Measurements from ENCODE around the gene GCSAM. TPM values are rescaled to one million over a fixed set of nuclear protein-coding genes. Genes with fewer than 3 reads are reported as not detected.

GCSAM gene
- total and polyA plus RNA-seq, 2 donors (not counting 3 experiments of a cell fraction or from before 2014, with no cell fraction given): not detected

- no peak overlapping the region for H3K9ac ChIP-seq (replicated peaks; ENCODE audit: extremely low read depth, insufficient read depth, low read length)
- H3K27me3 ChIP-seq (ENCODE audit: control insufficient read depth in 2 of 2, insufficient read depth in 2 of 2, low read length in 2 of 2): no peaks in the 10 kb centered on the region
- no peaks in the 10 kb centered on the region for H3K79me2 ChIP-seq (ENCODE audit: control insufficient read depth, insufficient read depth, low read length)
- no TSS peak for BruUV-seq (replicated peaks)
- no peaks in the 10 kb centered on the region for H3K36me3 ChIP-seq (ENCODE audit: control insufficient read depth in 2 of 2, extremely low read depth in 1 of 2, insufficient read depth in 2 of 2, low read length in 2 of 2)
- no peaks in the 10 kb centered on the region for H4K20me1 ChIP-seq (replicated peaks; ENCODE audit: control insufficient read depth, extremely low read depth, insufficient read depth, low read length)
- DNase-seq (ENCODE audit: low read depth, low spot score) (no peak), FAIRE-seq (peak; percentile 40)
- H3K9me1 ChIP-seq (replicated peaks; ENCODE audit: control insufficient read depth, extremely low read depth, insufficient read depth, low read length): no peaks in the 10 kb centered on the region
- H3K4me1 ChIP-seq (ENCODE audit: control insufficient read depth, extremely low read depth, insufficient read depth, low read length): no peaks in the 10 kb centered on the region
- H3K4me3 ChIP-seq (replicated peaks in 1 of 3; ENCODE audit: insufficient read depth in 1 of 3, low read depth in 1 of 3, low read length in 3 of 3): no peak overlapping the region
- H2AFZ ChIP-seq (ENCODE audit: low read depth, low read length): no peak overlapping the region
- no peak overlapping the region for H3K4me2 ChIP-seq (ENCODE audit: insufficient read depth, low read length)
- ChIA-PET POLR2A (no interaction called here), CTCF (interaction anchor here (1.2 to 3.0 kb wide), 4 partner anchors 9 to 393 kb away, joined by 3 to 12 read pairs (median 5); no protein-coding TSS in a partner anchor)
- no peaks in the 10 kb centered on the region for H3K9me3 ChIP-seq (replicated peaks; ENCODE audit: control insufficient read depth, insufficient read depth, low read length)
- no peak overlapping the region for H3K27ac ChIP-seq (ENCODE audit: insufficient read depth, low read depth, low read length)
- intact Hi-C loops (cut with micrococcal nuclease) (no loop called here), dilution Hi-C loops (cut with MboI; ENCODE audit: extremely low pct_ligation_motif_present, low sequenced_read_pairs) (no loop called here)
- TF ChIP-seq GATA2 (IDR thresholded peaks at IDR 0.05; ENCODE audit: insufficient read depth, insufficient read length, low read depth, low read length): no peak
- TF ChIP-seq MYC (IDR thresholded peaks at IDR 0.05; ENCODE audit: low read depth, low read length): no peak
- TF ChIP-seq POLR2AphosphoS5 (IDR thresholded peaks at IDR 0.05; ENCODE audit: insufficient read depth, low read depth, low read length): no peak
- no peak for TF ChIP-seq POLR2A (IDR thresholded peaks at IDR 0.05; ENCODE audit: low read depth, low read length)
- no peak for TF ChIP-seq JUN (IDR thresholded peaks at IDR 0.05; ENCODE audit: borderline replicate concordance, insufficient read depth, insufficient read length, low read depth)
- TF ChIP-seq FOS (IDR thresholded peaks at IDR 0.05; ENCODE audit: borderline replicate concordance, insufficient read depth, low read length): no peak
- no peak for TF ChIP-seq EZH2 (IDR thresholded peaks at IDR 0.05; ENCODE audit: borderline replicate concordance, low read depth, low read length, severe bottlenecking)
- no peak for TF ChIP-seq CTCF (IDR thresholded peaks at IDR 0.05; ENCODE audit: extremely low read depth in 1 of 2, insufficient read depth in 1 of 2, low read depth in 1 of 2, low read length in 2 of 2)
- TF ChIP-seq MAX (IDR thresholded peaks at IDR 0.05; ENCODE audit: insufficient read depth, insufficient read length): no peak
Measured at GRCh38 chr3:112127522-112128494, 5.2 kb downstream of the GCSAM start.

Measured in endothelial cell of umbilical vein (primary cell).